DMS 273 (cell line): ENCODE measurements around the gene OR56A3.
"Not testable (repeated sequence)": the region's sequence is repeated elsewhere in the genome, so short reads cannot be mapped to it uniquely, and the experiment has no call there.

Source experiments
- DNase-seq: peaks from one replicate; lab custom pipeline; 2025; ENCODE audit not compliant: unreplicated experiment; lab: John Stamatoyannopoulos, UW

Gene OR56A3, protein sequence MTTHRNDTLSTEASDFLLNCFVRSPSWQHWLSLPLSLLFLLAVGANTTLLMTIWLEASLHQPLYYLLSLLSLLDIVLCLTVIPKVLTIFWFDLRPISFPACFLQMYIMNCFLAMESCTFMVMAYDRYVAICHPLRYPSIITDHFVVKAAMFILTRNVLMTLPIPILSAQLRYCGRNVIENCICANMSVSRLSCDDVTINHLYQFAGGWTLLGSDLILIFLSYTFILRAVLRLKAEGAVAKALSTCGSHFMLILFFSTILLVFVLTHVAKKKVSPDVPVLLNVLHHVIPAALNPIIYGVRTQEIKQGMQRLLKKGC

DNA sequence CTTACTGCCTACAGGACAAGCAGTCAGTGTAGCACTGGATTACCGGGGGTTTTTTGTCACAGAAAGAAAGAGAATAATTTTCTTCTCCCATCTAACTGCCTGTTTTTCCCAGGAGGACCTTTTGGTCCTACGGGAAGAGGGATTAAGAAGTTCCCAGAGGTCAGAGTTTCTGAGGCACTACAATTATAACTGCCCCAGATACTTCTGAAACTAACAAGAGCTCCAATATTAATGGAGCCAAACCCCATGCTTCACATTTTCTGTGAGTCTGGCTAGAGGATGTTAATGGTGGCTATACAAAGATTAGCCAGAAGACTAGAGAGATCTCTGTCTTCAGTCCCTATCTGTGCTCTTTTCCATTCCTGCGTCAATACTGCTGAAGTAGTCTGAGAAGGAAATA, at the start of gene OR56A3:
Gene OR56A3, plus strand, starts transcription at position 301 of the 400 bp plus-strand sequence. CDS start 5,096 bp downstream, outside the sequence.
- DNase-seq, result no peak

- no peak for DNase-seq
Measured at GRCh38 chr11:5892908-5893307, 49.1 kb upstream of the OR56A3 start, which contains the start of gene OR52E5. OR52E5 (plus strand) TSS chr11:5893208; CDS start chr11:5900777, 7,569 bp downstream.

- no peak for DNase-seq
Measured at GRCh38 chr11:5899534-5899933, 42.5 kb upstream of the OR56A3 start.

- no peak for DNase-seq
Measured at GRCh38 chr11:5910540-5910939, 31.5 kb upstream of the OR56A3 start.

GRCh38 chr11:5922749-5923426, 19.2 kb upstream of the OR56A3 start:
- peak; percentile 1 for DNase-seq

DNA sequence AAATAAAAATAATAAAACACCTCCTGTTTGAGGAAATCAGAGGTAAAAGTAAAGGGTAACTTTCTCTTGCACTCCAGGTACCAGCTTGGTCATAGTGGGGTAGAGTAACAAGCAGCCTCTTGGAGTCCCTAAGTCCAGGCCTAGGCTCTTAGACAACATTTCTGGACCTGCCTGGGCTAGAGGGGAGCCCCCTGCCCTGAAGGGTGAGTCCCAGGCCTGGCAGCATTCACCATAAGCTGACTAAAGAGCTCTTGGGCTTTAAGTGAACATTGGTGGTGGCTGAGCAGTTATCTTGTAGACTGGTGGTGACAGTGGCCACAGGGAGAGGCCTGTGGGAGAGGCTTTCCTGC, 18.6 kb upstream of the OR56A3 start:
- no peak for DNase-seq

GRCh38 chr11:5923794-5924193, 18.3 kb upstream of the OR56A3 start:
- DNase-seq, result no peak

- no peak for DNase-seq
Measured at GRCh38 chr11:5928271-5928670, 13.8 kb upstream of the OR56A3 start.

DNA sequence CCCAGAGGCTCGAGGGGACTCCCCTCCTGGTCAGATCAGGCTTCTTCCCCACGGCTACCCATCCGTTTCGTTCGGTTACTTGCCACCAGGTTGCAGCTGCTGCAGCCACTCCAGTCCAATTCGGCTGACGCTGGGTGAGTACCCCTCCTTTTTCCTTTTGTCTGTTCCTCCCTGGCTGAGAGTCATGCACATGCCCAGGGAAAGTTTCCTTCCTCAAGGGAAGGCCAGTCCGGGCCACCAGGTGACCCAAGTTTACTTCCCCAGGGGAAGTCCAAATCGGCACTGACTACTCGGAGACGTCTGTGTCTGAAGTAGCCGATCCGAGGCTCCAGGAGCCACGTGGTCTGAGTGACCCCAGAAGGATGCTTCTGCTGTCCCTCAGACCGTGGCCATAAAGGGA, 13.2 kb upstream of the OR56A3 start:
- DNase-seq, result no peak

GRCh38 chr11:5929571-5930368, 12.3 kb upstream of the OR56A3 start:
- no peak for DNase-seq

DNA sequence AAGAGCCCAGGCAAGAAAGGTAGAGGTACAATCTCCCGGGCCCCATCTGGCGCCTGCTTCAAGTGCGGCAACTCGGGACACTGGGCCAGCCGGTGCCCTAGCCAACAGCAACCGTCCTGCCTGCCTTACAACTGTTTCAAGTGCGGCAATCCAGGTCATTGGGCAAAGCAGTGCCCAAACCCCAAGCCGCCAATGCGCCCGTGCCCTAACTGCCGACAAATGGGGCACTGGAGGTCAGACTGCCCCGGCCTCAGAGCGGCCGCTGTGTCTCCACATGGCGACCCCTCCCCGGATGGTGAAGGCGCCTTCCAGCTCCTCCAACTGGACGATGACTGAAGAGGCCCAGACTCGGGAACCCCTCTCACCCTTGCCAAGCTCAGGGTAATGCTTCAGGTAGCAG, 11.4 kb upstream of the OR56A3 start:
- no peak for DNase-seq

GRCh38 chr11:5931061-5931460, 11.0 kb upstream of the OR56A3 start:
- no peak for DNase-seq

GRCh38 chr11:5932671-5933070, 9.4 kb upstream of the OR56A3 start:
- no peak for DNase-seq

- DNase-seq, result no peak
Measured at GRCh38 chr11:5933116-5933515, 8.9 kb upstream of the OR56A3 start.

- DNase-seq, result no peak
Measured at GRCh38 chr11:5937868-5938602, 4.0 kb upstream of the OR56A3 start.

DNA sequence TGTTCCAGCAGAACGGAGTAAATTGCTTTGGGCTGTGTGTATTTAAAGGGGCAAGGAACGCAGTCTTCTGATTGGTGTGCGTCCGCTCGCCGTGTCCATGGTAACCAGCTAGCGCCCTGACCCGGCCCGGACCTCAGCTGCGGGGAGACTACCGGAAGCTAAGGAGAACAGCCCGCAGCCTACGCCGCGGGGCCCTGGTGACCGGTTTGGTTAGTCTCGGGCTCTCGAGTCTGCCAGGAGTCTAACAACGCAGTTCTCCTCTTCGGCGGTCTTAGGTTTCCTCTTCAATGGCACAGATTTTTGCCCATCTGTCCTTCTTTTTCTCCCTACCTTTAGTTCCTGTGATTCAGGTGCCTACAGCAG, 3.5 kb upstream of the OR56A3 start:
- no peak for DNase-seq

DNA sequence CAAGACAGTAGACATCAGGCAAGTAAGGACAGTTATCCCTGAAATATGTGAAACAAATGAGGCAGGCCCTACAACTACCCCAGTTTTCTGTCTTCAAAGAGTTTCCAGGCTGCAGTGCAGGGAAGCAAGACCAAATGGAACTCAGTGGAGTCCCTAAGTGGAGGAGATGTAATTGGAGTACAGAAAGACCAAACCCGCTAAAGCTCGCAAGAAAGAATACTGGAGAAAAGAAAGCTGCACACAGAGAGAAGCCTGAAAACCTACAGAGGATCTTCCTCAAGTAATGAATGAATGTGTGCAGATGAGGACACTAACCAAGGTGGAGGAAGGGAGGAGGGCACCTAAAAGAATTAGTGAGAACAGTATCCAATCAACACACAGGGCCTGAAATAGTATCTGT, 1.3 kb upstream of the OR56A3 start:
- DNase-seq, result no peak

- no peak for DNase-seq
Measured at GRCh38 chr11:5955586-5955985, 13.5 kb downstream of the OR56A3 start.

DNA sequence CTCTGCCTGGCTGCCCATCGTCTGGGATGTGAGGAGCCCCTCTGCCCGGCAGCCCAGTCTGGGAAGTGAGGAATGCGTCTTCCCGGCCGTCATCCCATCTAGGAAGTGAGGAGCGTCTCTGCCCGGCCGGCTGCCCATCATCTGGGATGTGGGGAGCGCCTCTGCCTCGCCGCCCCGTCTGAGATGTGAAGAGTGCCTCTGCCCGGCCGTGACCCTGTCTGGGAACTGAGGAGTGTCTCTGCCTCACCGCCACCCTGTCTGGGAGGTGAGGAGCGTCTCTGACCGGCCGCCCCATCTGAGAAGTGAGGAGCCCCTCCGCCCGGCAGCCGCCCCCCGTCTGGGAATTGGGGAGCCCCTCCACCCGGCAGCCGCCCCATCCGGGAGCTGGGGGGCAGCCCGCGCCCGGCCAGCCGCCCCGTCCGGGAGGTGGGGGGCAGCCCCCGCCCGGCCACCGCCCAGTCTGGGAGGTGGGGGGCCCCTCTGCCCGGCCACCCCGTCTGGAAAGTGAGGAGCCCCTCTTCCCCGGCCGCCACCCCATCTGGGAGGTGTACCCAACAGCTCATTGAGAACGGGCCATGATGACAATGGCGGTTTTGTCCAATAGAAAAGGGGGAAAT, 18.8 kb downstream of the OR56A3 start:
- DNase-seq, result not testable (repeated sequence)

DNA sequence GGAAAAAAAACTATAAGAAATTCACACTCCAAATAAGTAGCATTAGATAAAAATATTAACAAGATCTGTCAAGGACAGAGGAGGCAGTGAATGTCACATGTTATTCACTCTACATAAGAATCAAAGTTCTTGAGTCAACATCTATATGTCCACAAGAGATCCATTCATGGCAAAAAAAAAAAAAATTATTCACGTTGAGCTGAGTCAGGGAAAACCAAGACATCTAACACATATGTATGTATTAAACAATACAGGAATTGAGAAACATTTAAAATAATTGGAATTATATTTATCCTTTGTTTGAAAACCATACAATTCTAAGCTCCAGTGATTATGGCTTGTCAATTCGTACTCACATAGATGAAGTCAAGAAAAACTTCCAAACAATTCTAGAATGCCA, 24.9 kb downstream of the OR56A3 start:
- DNase-seq, result no peak

- DNase-seq, result no peak
Measured at GRCh38 chr11:5967708-5968107, 25.7 kb downstream of the OR56A3 start.
